ENCODE measurements around the gene KRT80.

KRT80 gene

GRCh38 chr12:52145228-52146088 lies 46.4 kb downstream of the KRT80 start:
- no peaks in the 10 kb centered on the region for H3K4me1 Mint-ChIP-seq (ENCODE audit: low read depth)
- H3K27me3 Mint-ChIP-seq (ENCODE audit: low read depth): no peaks in the 10 kb centered on the region
- no peak overlapping the region for H3K27ac Mint-ChIP-seq
- H3K36me3 Mint-ChIP-seq (ENCODE audit: low read depth): no peaks in the 10 kb centered on the region
- H3K4me3 Mint-ChIP-seq: no peak overlapping the region
- no peaks in the 10 kb centered on the region for H3K9me3 Mint-ChIP-seq

DNA sequence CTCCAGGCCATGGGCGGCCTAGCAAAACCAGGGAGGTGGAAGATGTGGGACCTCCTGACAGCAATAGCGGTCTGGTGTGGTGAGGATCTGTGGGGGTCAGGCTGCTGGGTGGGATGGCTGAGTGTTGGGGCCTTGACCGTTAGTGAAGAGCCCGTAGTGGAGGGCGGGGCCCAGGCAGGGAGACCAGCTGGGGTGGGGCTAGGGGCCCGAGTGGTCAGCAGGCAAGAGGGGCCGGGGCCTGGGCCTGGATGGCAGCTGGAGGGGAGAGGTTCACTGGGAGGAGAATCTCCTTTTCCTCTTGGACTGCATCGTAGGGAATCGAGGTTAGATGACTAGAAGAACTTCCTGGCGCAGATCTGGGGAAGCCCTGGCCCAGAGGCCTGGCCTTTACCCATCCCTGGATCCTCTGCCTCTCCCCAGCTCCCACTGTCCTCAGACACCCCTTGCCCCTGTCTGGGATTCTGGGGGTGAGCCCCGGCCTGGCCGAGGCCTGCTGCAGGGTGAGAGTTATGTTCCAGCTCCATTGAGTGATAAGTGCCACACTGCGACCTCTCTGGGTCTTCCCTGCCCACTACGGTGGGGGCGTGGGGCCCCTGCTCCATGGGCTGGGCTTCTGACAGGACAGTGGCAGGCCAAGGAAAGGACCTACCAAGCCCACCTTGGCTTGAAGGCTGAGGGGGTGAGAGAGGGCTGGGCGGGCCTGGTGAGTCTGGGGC lies 47.1 kb downstream of the KRT80 start:
- Mint-ChIP-seq H3K36me3 (ENCODE audit: low read depth) (no peaks in the 10 kb centered on the region), H3K9me3 (no peaks in the 10 kb centered on the region), H3K4me3 (no peak overlapping the region), H3K4me1 (ENCODE audit: low read depth) (no peaks in the 10 kb centered on the region), H3K27me3 (ENCODE audit: low read depth) (peaks cover under 1% of the 10 kb centered on the region), H3K27ac (no peak overlapping the region)

DNA sequence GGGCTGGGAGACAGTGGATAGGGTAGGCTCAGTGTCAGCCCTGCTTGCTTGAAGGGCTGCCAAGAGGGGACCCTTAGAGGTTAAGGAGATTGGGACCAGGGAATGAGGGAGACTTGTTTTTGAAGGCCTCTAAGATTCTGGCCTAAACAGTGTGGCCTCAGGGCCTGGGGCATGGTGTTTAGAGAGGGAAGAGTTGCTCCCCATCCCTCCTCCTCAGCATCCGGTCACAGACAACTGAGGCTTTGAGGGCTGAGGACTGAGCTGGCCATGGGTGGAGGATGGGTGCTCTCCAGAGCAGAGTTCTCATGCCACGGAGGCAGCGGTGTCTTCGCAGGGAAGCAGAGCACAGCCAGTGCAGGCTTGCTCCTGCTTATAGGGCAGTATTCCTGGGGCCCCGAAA lies 49.4 kb downstream of the KRT80 start:
- H3K4me3 Mint-ChIP-seq: no peak overlapping the region
- H3K27me3 Mint-ChIP-seq (ENCODE audit: low read depth): peaks cover 10% of the 10 kb centered on the region
- no peaks in the 10 kb centered on the region for H3K9me3 Mint-ChIP-seq
- H3K27ac Mint-ChIP-seq: no peak overlapping the region
- H3K36me3 Mint-ChIP-seq (ENCODE audit: low read depth): no peaks in the 10 kb centered on the region
- H3K4me1 Mint-ChIP-seq (ENCODE audit: low read depth): no peaks in the 10 kb centered on the region

GRCh38 chr12:52141875-52142274 lies 49.9 kb downstream of the KRT80 start:
- H3K9me3 Mint-ChIP-seq: no peaks in the 10 kb centered on the region
- no peak overlapping the region for H3K4me3 Mint-ChIP-seq
- H3K36me3 Mint-ChIP-seq (ENCODE audit: low read depth): no peaks in the 10 kb centered on the region
- peaks cover 11% of the 10 kb centered on the region for H3K27me3 Mint-ChIP-seq (ENCODE audit: low read depth)
- H3K4me1 Mint-ChIP-seq (ENCODE audit: low read depth): no peaks in the 10 kb centered on the region
- H3K27ac Mint-ChIP-seq: no peak overlapping the region

DNA sequence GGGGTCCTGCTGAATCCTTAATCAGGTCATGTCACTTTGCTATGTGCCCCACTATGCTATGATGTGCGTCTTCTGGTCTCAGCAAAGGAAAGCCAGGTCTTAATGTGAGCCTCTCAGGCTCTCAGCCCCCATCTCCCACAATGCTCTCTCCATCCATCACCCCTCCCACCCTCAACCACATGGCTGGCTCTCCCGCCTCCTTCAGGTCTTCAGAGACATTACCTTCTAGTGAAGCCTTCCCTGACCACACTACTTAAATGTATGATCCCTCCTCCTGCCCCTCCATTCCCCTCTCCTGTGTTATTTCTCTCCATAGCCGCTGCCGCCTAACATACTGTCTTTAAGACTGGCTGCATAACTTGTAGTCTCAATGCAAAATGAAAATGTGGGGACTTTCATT lies 50.5 kb downstream of the KRT80 start:
- Mint-ChIP-seq H3K9me3 (no peaks in the 10 kb centered on the region), H3K27ac (no peak overlapping the region), H3K27me3 (ENCODE audit: low read depth) (peaks cover 17% of the 10 kb centered on the region), H3K36me3 (ENCODE audit: low read depth) (no peaks in the 10 kb centered on the region), H3K4me3 (no peak overlapping the region), H3K4me1 (ENCODE audit: low read depth) (no peaks in the 10 kb centered on the region)

GRCh38 chr12:52139579-52140062 lies 52.2 kb downstream of the KRT80 start:
- H3K36me3 Mint-ChIP-seq (ENCODE audit: low read depth): no peaks in the 10 kb centered on the region
- no peak overlapping the region for H3K4me3 Mint-ChIP-seq
- H3K27ac Mint-ChIP-seq: no peak overlapping the region
- H3K27me3 Mint-ChIP-seq (ENCODE audit: low read depth): peaks cover 20% of the 10 kb centered on the region
- H3K4me1 Mint-ChIP-seq (ENCODE audit: low read depth): no peaks in the 10 kb centered on the region
- no peaks in the 10 kb centered on the region for H3K9me3 Mint-ChIP-seq

DNA sequence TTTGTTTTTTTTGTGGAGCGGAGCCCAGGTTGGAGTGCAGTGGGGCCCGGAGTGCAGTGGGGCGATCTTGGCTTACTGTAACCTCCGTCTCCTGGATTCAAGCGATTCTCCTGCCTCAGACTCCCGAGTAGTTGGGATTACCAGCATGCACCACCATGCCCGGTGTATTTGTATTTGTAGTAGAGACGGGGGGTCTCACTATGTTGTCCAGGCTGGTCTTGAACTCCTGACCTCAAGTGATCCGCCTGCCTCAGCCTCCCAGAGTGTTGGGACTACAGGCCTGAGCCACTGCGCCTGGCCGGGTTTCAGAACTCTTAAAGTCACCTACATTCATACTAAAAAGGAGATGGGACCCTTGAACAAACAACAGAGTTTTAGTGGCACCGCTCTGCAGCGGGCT lies 52.7 kb downstream of the KRT80 start:
- peaks cover 20% of the 10 kb centered on the region for H3K27me3 Mint-ChIP-seq (ENCODE audit: low read depth)
- no peaks in the 10 kb centered on the region for H3K36me3 Mint-ChIP-seq (ENCODE audit: low read depth)
- no peaks in the 10 kb centered on the region for H3K9me3 Mint-ChIP-seq
- H3K4me1 Mint-ChIP-seq (ENCODE audit: low read depth): no peaks in the 10 kb centered on the region
- no peak overlapping the region for H3K27ac Mint-ChIP-seq
- H3K4me3 Mint-ChIP-seq: no peak overlapping the region

DNA sequence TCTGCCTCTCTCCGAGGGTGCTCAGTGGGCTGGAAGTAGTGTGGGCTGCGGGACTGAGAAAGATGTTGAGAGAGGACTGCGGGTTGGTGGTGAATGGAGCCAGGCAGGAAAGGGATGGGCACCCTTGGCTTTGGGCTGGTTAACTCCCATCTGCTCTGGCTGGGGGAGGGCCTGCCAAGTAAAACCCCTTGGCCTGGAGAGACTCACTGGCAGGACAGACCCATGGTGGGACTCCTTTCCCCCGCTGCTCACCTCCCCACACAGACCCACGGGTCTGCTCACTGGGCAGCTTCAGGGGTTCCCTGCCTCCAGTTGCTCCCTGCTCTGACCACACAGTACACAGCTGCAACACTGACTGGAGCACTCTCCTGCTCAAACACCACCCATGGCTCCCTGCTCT lies 54.1 kb downstream of the KRT80 start:
- Mint-ChIP-seq H3K4me1 (ENCODE audit: low read depth) (no peaks in the 10 kb centered on the region), H3K4me3 (no peak overlapping the region), H3K9me3 (no peaks in the 10 kb centered on the region), H3K27me3 (ENCODE audit: low read depth) (peaks cover 20% of the 10 kb centered on the region), H3K36me3 (ENCODE audit: low read depth) (no peaks in the 10 kb centered on the region), H3K27ac (no peak overlapping the region)

DNA sequence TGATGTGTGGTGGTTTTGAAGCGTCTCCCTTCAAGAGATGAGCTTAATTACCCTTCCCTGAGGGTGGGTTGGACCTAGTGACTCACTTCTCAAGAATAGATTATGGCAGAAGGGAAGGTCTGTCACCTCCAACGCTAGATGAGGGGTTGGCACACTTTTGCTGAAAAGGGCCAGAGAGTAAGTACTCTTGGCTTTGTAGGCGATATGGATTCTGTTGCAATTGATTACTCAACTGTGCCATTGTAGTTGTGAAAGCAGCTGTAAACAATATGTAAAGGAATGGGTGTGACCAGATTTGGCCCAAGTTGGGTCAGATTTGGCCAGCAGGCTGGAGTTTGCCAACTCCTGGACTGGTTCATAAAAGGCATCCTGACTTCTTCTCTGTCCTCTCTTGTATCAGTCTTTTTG lies 59.1 kb downstream of the KRT80 start:
- Mint-ChIP-seq H3K9me3 (no peaks in the 10 kb centered on the region), H3K27ac (no peak overlapping the region), H3K36me3 (ENCODE audit: low read depth) (no peaks in the 10 kb centered on the region), H3K27me3 (ENCODE audit: low read depth) (peaks cover 27% of the 10 kb centered on the region), H3K4me1 (ENCODE audit: low read depth) (no peaks in the 10 kb centered on the region), H3K4me3 (no peak overlapping the region)

- Mint-ChIP-seq H3K27ac (no peak overlapping the region), H3K4me1 (ENCODE audit: low read depth) (no peaks in the 10 kb centered on the region), H3K4me3 (no peak overlapping the region), H3K27me3 (ENCODE audit: low read depth) (peaks cover 31% of the 10 kb centered on the region), H3K9me3 (no peaks in the 10 kb centered on the region), H3K36me3 (ENCODE audit: low read depth) (no peaks in the 10 kb centered on the region)
Observed at GRCh38 chr12:52130711-52131110, 61.1 kb downstream of the KRT80 start.

DNA sequence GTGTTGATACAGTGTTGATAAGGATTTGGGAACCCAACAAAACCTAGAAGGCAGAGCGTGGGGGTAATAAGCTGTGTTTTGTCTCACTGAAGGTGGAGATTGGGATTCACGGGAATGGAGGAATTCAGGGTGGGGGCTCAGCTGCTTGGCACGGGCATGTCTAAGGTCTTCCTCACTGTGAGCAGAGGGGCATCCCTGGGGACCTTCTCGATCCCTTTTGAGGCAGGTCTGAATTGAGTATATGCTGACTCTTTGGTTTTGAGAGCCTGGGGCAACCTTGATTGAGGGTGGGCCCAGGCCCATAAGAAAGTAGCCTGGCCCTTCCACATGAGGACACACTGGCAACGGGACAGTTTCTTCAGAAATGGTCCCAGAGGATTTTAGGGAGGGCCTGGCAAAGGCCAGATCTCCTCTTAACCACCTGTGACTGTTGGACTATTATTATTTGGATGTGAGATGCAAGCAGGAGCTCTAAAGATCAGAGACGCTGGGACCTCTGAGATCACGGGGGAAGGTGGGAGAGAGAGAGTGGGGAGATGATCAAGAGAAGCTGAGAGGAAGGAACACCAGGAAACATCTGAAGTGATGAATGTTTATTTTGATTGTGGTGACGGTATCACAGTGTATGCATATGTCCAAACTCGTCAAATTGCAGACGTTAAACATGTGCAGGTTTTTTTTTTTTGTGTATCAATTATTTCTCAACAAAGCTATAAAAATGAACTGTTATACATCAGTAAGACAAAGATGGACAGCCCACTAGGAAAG lies 63.9 kb downstream of the KRT80 start:
- no peaks in the 10 kb centered on the region for H3K4me1 Mint-ChIP-seq (ENCODE audit: low read depth)

GRCh38 chr12:52126605-52127578 lies 64.9 kb downstream of the KRT80 start:
- Mint-ChIP-seq H3K27me3 (ENCODE audit: low read depth) (peaks cover 34% of the 10 kb centered on the region), H3K4me1 (ENCODE audit: low read depth) (no peaks in the 10 kb centered on the region), H3K27ac (no peak overlapping the region), H3K9me3 (no peaks in the 10 kb centered on the region), H3K36me3 (ENCODE audit: low read depth) (no peaks in the 10 kb centered on the region), H3K4me3 (no peak overlapping the region)

More for the DNA sequence above, 63.9 kb downstream of the KRT80 start:
- Mint-ChIP-seq H3K36me3 (ENCODE audit: low read depth) (no peaks in the 10 kb centered on the region), H3K4me3 (no peak overlapping the region), H3K27me3 (ENCODE audit: low read depth) (peaks cover 38% of the 10 kb centered on the region), H3K27ac (no peak overlapping the region), H3K9me3 (no peaks in the 10 kb centered on the region)

DNA sequence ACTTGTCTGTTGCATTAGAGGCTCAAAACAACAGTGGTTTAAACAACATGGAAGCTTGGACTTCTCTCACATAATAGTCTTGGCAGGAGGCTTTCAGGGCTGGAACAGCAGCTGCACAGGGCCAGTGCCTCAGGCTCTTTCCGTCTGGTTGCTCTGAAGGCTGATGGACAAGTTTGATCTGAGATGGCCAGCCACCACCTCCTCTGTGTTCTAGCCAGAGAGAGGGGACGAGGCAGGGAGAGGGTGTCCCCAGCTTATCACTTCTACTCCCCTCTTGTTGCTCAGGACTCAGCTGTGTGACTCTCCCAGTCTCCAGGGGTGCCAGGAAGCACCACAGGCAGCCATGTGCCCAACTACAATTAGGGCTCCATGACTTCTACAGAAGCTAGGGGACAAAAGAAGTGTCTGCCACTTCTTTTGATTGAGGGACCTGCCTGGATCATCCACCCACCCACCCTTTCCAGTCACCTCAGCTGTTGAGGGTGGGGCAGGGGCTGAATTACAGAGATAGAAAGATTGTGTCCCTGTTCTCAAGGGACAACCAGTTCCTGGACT lies 65.7 kb downstream of the KRT80 start:
- Mint-ChIP-seq H3K27me3 (ENCODE audit: low read depth) (peaks cover 34% of the 10 kb centered on the region), H3K36me3 (ENCODE audit: low read depth) (no peaks in the 10 kb centered on the region), H3K4me1 (ENCODE audit: low read depth) (peaks cover 1% of the 10 kb centered on the region), H3K27ac (no peak overlapping the region), H3K4me3 (no peak overlapping the region), H3K9me3 (no peaks in the 10 kb centered on the region)
